Keratinocyte (primary cell): Measurements from ENCODE around the gene ROBO3. TPM values are rescaled to one million over a fixed set of nuclear protein-coding genes. Genes with fewer than 3 reads are reported as not detected.
A peak's percentile ranks its signal among the peaks of the same experiment; 100 is the strongest.

Experiments
- DNase-seq: peaks from one replicate; pipeline ENCODE4 v3.0.0-alpha.2; 2011; ENCODE audit warnings: low read depth, missing footprints, low spot score
- FAIRE-seq: peaks from 2 replicates; lab custom pipeline; 2011; peaks lifted over from hg19 to GRCh38; lab: Jason Lieb, UNC
- H2AFZ ChIP-seq: 2 replicates; pipeline ENCODE4 v1.6.0; 2012; ENCODE audit warnings: low read length, control low read depth, inconsistent platforms; ENCODE audit not compliant: control insufficient read depth
- H3K27ac ChIP-seq: 2 replicates; pipeline ENCODE4 v1.5.1; 2011; ENCODE audit warnings: low read length; ENCODE audit not compliant: control insufficient read depth, insufficient read depth
- H3K27me3 ChIP-seq: 3 replicates; pipeline ENCODE4 v1.6.0; 2011; ENCODE audit warnings: low read length; ENCODE audit not compliant: control insufficient read depth, insufficient read depth; ENCODE audit errors: extremely low read depth
- H3K36me3 ChIP-seq, 2 experiments: 2 replicates in 1 of 2; 3 replicates in 1 of 2; pipeline ENCODE4 v1.5.1; 2011; ENCODE audit warnings: low read length in 2 of 2, mild to moderate bottlenecking in 1 of 2; ENCODE audit not compliant: control insufficient read depth in 2 of 2, insufficient read depth in 2 of 2; ENCODE audit errors: extremely low read depth in 1 of 2
- H3K4me1 ChIP-seq: 3 replicates; pipeline ENCODE4 v1.5.1; 2011; ENCODE audit warnings: low read length; ENCODE audit not compliant: control insufficient read depth, insufficient read depth; ENCODE audit errors: extremely low read depth
- H3K4me2 ChIP-seq: 3 replicates; pipeline ENCODE4 v1.6.0; 2011; ENCODE audit warnings: low read depth, low read length; ENCODE audit not compliant: control insufficient read depth, insufficient read depth; ENCODE audit errors: extremely low read depth
- H3K4me3 ChIP-seq, 3 experiments: fragments of 200-600 bp in 1 of 3; sonication (generic) in 1 of 3; 2 replicates in 2 of 3; 3 replicates in 1 of 3; pipeline ENCODE4 v1.5.1; 2011 to 2016; ENCODE audit warnings: low read length in 3 of 3, mild to moderate bottlenecking in 3 of 3, control low read depth in 2 of 3, inconsistent platforms in 1 of 3, low read depth in 1 of 3, mixed read lengths in 1 of 3, mixed run types in 1 of 3, moderate library complexity in 1 of 3; ENCODE audit not compliant: control insufficient read depth in 2 of 3, insufficient read depth in 2 of 3; ENCODE audit errors: extremely low read depth in 1 of 3
- H3K79me2 ChIP-seq: 2 replicates; pipeline ENCODE4 v1.6.0; 2012; ENCODE audit warnings: low read length; ENCODE audit not compliant: control insufficient read depth, insufficient read depth
- H3K9ac ChIP-seq: 3 replicates; pipeline ENCODE4 v1.6.0; 2011; ENCODE audit warnings: low read length; ENCODE audit not compliant: control insufficient read depth, insufficient read depth; ENCODE audit errors: extremely low read depth
- H3K9me1 ChIP-seq: 3 replicates; pipeline ENCODE4 v1.6.0; 2011; ENCODE audit warnings: low read length; ENCODE audit not compliant: control insufficient read depth, insufficient read depth; ENCODE audit errors: extremely low read depth
- H3K9me3 ChIP-seq: 2 replicates; pipeline ENCODE4 v1.5.1; 2012; ENCODE audit warnings: low read depth, low read length; ENCODE audit not compliant: control insufficient read depth
- H4K20me1 ChIP-seq: 3 replicates; pipeline ENCODE4 v1.6.0; 2011; ENCODE audit warnings: low read length; ENCODE audit not compliant: control insufficient read depth, insufficient read depth; ENCODE audit errors: extremely low read depth
- EZH2 ChIP-seq: IDR thresholded peaks from one replicate; pipeline ENCODE4 v1.6.1; 2012; ENCODE audit warnings: inconsistent platforms, mild to moderate bottlenecking, low read length, moderate library complexity
- dilution Hi-C: fragments of 300-500 bp; cut with MboI; formaldehyde crosslinking; loops from one replicate; pipeline ENCODE4 v1.7.0; 2020; ENCODE audit warnings: low sequenced_read_pairs; ENCODE audit not compliant: extremely low pct_ligation_motif_present
- polyA plus RNA-seq, 5 experiments: library from polyadenylated mRNA; depleted of rRNA in 3 of 5; stranded (reverse) in 3 of 5; stranded (forward) in 1 of 5; unstranded in 1 of 5; fragments of >200 nt; gene quantifications; 1 replicate in 1 of 5; 2 replicates in 3 of 5; 3 replicates in 1 of 5; pipeline versions ENCODE4 v1.2.1 to v1.2.3, GENCODE V29; 2011 to 2012; ENCODE audit warnings: missing spikeins in 2 of 5, low read depth in 1 of 5, low replicate concordance in 1 of 5
- TF ChIP-seq, protein P1 (sequence below), 3 experiments: IDR thresholded peaks in 1 of 3; conservative IDR thresholded peaks in 1 of 3; optimal IDR thresholded peaks in 1 of 3; 2 replicates in 2 of 3; 3 replicates in 1 of 3; pipeline versions ENCODE3 to v1.5.1; 2011; ENCODE audit warnings: low read length in 3 of 3, mild to moderate bottlenecking in 3 of 3, moderate library complexity in 2 of 3, control low read depth in 1 of 3, inconsistent platforms in 1 of 3; ENCODE audit not compliant: insufficient read depth in 2 of 3; ENCODE audit errors: extremely low read depth in 1 of 3

ROBO3 gene
- polyA plus RNA-seq, 1 donor (not counting 4 experiments of a cell fraction or from before 2014, with no cell fraction given), result 13.6 TPM

DNA sequence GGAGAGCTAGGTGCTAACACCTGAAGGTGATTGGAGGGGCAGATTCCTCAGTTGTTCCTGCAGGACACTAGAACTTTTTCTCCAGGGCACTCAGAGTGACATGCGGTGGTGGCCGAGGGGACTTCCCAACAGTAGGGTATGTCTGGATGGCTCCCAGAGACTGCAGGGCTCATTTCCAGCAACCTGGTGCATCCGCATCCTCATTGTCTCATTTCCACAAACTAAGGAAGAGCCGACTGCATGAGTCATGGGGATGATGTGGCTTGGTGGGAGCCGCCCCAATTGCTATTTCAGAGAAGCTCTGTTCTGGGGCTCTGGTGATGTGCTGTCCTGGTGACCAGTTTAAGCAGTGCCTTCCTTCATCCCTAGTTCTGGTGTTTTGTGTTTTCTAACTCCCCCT lies 35.2 kb downstream of the ROBO3 start:
- H3K4me1 ChIP-seq, result peaks cover 65% of the 10 kb centered on the region
- peak overlapping the region; percentile 88 for H3K4me2 ChIP-seq

DNA sequence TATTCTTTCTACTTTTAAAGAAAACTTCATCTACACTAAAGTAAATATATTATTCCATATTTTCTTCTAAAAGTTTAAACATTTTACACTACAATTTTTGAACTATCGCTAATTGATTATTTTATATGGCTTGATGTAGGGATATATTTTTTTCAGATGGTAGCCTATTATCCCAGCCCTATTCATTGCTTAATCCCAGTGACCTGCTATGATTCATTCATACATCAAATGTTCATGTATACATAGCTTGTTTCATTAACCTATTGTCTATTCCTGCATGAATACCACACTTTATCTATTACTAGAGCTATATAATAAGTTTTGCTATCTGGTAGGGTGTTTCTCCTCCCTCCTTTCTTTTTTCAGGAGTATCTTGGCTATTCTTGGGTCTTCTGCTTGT lies 37.4 kb downstream of the ROBO3 start:
- no peak overlapping the region for H3K27ac ChIP-seq
- H4K20me1 ChIP-seq, result no peaks in the 10 kb centered on the region
- no peak overlapping the region for H2AFZ ChIP-seq
- dilution Hi-C loops, result no loop called here
- H3K4me2 ChIP-seq, result no peak overlapping the region
- no peaks in the 10 kb centered on the region for H3K36me3 ChIP-seq
- H3K9me1 ChIP-seq, result no peaks in the 10 kb centered on the region
- H3K4me1 ChIP-seq, result peaks cover 46% of the 10 kb centered on the region
- no peak for DNase-seq
- no peaks in the 10 kb centered on the region for H3K9me3 ChIP-seq
- H3K27me3 ChIP-seq, result no peaks in the 10 kb centered on the region
- H3K9ac ChIP-seq, result no peak overlapping the region
- H3K79me2 ChIP-seq, result no peaks in the 10 kb centered on the region
- no peak overlapping the region for H3K4me3 ChIP-seq
- TF ChIP-seq EZH2, result no peak
- TF ChIP-seq, protein P1, sequence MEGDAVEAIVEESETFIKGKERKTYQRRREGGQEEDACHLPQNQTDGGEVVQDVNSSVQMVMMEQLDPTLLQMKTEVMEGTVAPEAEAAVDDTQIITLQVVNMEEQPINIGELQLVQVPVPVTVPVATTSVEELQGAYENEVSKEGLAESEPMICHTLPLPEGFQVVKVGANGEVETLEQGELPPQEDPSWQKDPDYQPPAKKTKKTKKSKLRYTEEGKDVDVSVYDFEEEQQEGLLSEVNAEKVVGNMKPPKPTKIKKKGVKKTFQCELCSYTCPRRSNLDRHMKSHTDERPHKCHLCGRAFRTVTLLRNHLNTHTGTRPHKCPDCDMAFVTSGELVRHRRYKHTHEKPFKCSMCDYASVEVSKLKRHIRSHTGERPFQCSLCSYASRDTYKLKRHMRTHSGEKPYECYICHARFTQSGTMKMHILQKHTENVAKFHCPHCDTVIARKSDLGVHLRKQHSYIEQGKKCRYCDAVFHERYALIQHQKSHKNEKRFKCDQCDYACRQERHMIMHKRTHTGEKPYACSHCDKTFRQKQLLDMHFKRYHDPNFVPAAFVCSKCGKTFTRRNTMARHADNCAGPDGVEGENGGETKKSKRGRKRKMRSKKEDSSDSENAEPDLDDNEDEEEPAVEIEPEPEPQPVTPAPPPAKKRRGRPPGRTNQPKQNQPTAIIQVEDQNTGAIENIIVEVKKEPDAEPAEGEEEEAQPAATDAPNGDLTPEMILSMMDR (optimal IDR thresholded peaks at IDR 0.05 in 1 of 3, IDR thresholded peaks at IDR 0.05 in 1 of 3, conservative IDR thresholded peaks at IDR 0.05 in 1 of 3; ENCODE audit: extremely low read depth in 1 of 3, insufficient read depth in 2 of 3, low read length in 3 of 3), result no peak
- no peak for FAIRE-seq

More for the DNA sequence above, 35.2 kb downstream of the ROBO3 start:
- H3K4me3 ChIP-seq, result peak overlapping the region; percentile 6 to 44 (median 43)
- peak overlapping the region; percentile 7 for H2AFZ ChIP-seq
- no peaks in the 10 kb centered on the region for H3K9me3 ChIP-seq
- FAIRE-seq (peak; percentile 100), DNase-seq (peak; percentile 87)
- no peaks in the 10 kb centered on the region for H3K79me2 ChIP-seq
- no peaks in the 10 kb centered on the region for H4K20me1 ChIP-seq
- H3K36me3 ChIP-seq, result no peaks in the 10 kb centered on the region
- no peaks in the 10 kb centered on the region for H3K9me1 ChIP-seq
- H3K27me3 ChIP-seq, result no peaks in the 10 kb centered on the region
- TF ChIP-seq, protein P1 (optimal IDR thresholded peaks at IDR 0.05 in 1 of 3, IDR thresholded peaks at IDR 0.05 in 1 of 3, conservative IDR thresholded peaks at IDR 0.05 in 1 of 3; ENCODE audit: extremely low read depth in 1 of 3, insufficient read depth in 2 of 3, low read length in 3 of 3), result no peak
- TF ChIP-seq EZH2, result no peak
- peak overlapping the region; percentile 95 for H3K27ac ChIP-seq
- dilution Hi-C loops, result no loop called here
- H3K9ac ChIP-seq, result peak overlapping the region; percentile 61
